GM12801 (cell line): ENCODE results near the gene DRD3.

ENCODE experiments used
- TF ChIP-seq, protein P1 (sequence below): IDR thresholded peaks from one replicate; pipeline ENCODE4 v1.5.1; 2011; ENCODE audit warnings: control low read depth; ENCODE audit not compliant: insufficient read length; ENCODE audit errors: extremely low read depth

The DRD3 gene

DNA sequence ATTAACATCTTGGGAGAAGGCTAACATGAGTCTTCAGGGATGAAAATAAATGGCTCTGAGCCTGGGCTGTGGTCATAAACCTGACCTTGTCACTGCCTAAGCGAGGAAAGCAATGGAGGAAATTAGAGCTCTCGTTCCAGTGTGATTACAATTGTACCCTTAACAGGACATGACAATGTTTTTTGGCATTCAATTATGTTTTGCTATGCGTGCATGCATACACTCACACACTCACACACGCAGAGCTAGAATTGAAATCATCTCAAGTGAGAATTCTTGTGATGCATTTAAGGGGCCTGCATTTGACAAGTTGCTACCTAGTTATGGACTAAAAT lies 34.4 kb upstream of the DRD3 start:
- TF ChIP-seq, protein P1, sequence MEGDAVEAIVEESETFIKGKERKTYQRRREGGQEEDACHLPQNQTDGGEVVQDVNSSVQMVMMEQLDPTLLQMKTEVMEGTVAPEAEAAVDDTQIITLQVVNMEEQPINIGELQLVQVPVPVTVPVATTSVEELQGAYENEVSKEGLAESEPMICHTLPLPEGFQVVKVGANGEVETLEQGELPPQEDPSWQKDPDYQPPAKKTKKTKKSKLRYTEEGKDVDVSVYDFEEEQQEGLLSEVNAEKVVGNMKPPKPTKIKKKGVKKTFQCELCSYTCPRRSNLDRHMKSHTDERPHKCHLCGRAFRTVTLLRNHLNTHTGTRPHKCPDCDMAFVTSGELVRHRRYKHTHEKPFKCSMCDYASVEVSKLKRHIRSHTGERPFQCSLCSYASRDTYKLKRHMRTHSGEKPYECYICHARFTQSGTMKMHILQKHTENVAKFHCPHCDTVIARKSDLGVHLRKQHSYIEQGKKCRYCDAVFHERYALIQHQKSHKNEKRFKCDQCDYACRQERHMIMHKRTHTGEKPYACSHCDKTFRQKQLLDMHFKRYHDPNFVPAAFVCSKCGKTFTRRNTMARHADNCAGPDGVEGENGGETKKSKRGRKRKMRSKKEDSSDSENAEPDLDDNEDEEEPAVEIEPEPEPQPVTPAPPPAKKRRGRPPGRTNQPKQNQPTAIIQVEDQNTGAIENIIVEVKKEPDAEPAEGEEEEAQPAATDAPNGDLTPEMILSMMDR, result no peak

DNA sequence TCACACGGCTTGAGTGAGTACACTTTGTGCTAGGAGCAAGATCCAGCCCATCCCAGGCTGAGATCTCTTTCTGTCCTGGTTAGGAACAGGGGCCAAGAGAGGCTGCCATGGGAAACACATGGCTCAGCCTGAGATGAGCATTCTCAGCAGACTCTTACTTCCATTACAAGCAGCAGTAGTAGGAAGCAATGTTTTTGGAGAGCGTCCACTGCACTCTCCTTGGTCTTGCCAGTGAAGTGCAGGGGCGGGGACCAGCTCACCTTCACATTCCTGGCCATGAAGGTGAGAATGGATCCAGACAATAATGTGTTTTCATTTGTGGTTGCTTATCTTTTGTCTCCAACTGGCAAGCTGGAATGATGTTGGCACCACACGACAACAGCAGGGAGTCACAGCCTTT lies 33.8 kb upstream of the DRD3 start:
- TF ChIP-seq, protein P1, result no peak

DNA sequence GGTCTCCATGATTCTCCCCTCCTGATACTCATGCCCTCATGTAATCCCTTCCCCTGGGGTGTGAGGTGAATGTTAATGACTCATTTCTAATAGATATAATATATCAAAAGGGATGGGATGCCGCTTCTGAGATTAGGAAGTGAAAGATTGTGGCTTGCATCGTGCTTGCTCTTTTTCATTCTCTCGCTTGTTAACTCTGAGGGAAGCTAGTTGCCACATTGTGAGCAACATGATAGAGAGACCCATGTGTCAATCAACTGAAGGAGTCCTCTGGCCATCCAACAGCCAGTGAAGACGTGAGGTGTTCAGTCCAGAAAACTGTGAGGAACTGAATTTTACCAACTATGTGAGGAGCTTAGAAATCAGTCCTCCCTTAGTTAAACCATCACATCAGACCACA lies 28.9 kb upstream of the DRD3 start:
- TF ChIP-seq, protein P1, result no peak

DNA sequence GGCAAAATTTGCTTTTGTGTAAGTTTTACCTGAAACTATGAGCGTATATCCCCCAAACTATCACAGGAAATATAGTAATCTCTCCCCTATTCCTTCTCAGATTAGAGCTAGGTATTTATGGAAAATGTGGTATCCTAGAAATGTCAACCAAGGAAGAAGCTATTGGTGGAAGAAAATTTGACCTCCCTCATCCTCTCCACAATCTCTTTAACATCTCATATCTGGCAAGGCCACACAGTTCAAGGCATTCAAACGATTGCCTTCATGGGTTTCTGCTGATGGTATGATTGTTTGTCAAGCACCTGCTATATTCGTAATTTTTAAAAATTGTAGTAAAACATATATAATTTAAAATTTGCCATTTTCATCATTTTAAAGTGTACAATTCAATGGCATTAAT lies 27.5 kb upstream of the DRD3 start:
- TF ChIP-seq, protein P1, result no peak

DNA sequence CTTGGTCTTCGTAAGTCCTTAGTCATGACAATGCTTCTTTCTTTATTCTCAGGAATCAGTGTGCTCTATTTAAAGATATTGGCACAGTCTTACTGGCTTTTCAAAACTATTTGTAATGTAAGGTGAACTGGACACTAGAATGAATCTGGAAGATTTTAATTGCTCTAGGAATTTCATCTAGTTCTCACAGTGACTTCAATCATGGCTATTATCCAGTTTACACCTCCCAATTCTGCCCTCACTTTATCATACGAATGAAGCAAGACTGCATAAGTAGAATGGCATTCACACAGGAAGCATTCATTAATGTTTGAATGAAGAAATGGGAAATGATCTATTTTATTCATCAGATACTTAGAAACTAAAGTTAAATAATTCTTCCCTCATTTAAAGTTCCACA lies 26.7 kb upstream of the DRD3 start:
- TF ChIP-seq, protein P1, result no peak

DNA sequence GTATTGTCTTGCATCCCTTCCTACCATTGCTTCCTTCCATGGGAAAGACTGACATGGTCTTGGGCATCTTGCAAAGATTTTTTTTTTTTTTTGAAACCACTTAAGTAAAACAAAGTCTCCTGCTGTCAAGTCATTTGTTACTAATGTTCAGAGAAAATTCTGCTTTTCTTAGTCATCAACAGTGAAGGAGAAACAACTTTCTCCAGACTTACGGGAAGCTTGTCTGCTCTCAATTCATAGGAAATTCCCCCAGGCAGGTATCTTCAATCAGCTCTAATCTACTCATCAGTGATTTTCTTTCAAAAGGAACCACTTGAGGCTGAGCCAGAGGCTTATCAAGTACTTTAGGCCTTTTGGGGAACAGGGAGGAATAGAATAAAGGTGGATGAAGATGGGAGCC lies 15.9 kb upstream of the DRD3 start:
- TF ChIP-seq, protein P1, result no peak

DNA sequence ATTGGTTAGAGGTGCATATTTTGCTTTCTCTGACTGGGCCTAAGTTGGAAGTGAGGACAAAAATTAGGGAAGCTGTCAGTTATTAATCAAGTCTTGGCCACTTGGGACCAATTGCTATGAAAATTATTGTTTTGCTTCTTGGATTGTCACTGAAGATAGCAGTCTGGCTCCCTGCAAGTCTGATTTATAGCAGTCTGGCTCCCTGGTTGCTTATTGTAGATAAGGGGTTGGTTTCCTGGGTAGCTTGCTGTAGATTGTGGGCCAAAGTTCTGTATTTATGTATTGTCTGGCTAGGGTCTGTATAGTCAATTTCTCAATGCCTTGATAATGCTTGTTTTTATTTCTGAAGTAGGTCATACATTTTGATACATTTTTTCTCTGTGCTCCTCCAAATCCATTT lies 13.3 kb upstream of the DRD3 start:
- TF ChIP-seq, protein P1, result no peak

DNA sequence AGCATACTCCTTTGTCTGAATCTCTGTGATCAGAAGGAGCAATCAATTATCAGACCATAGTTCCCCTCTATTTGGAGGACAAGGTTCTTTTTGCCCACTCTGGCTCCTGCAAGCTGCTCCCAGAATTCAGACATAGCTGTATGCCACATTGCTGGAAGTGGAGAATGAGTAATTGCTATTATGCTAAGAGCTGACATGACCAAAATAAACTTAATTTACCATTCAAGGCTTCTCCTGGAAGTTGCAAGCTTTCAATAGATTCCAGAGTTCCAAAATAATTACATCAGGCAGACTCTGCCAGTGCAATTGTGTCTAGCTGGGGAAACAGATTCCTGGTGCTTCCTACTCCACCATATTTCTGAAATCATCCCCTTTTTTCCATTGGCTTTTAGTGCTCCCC lies 7.6 kb upstream of the DRD3 start:
- TF ChIP-seq, protein P1, result no peak
